HG02884 (cell line): Measurements from ENCODE around the gene CNBP.
A peak's percentile ranks its signal among the peaks of the same experiment; 100 is the strongest.
"Not testable (repeated sequence)": the region's sequence is repeated elsewhere in the genome, so short reads cannot be mapped to it uniquely, and the experiment has no call there.

ENCODE experiments used
- ATAC-seq: cut with Tn5 transposase; IDR thresholded peaks from one replicate; pipeline ENCODE4 v1.9.1; 2021; ENCODE audit warnings: mild to moderate bottlenecking, moderate library complexity; ENCODE audit not compliant: unreplicated experiment

The CNBP gene

GRCh38 chr3:129183569-129184395 lies at the start of gene CNBP:
TSS of gene CNBP (minus strand) at chr3:129183896. CDS start at chr3:129171757, 12,139 bp downstream.
- peak; percentile 91 for ATAC-seq

- no peak for ATAC-seq
Measured at GRCh38 chr3:129231331-129232119, 47.8 kb upstream of the CNBP start.

- ATAC-seq, result no peak
Measured at GRCh38 chr3:129230311-129231019, 46.8 kb upstream of the CNBP start.

- no peak for ATAC-seq
Measured at GRCh38 chr3:129228891-129229585, 45.3 kb upstream of the CNBP start.

GRCh38 chr3:129226374-129226773 lies 42.7 kb upstream of the CNBP start:
- no peak for ATAC-seq

GRCh38 chr3:129224984-129225393 lies 41.3 kb upstream of the CNBP start:
- no peak for ATAC-seq

- ATAC-seq, result not testable (repeated sequence)
Measured at GRCh38 chr3:129224387-129224786, 40.7 kb upstream of the CNBP start.

- ATAC-seq, result no peak
Measured at GRCh38 chr3:129218742-129219141, 35.0 kb upstream of the CNBP start.

GRCh38 chr3:129213238-129213637 lies 29.5 kb upstream of the CNBP start:
- no peak for ATAC-seq

GRCh38 chr3:129211772-129212171 lies 28.1 kb upstream of the CNBP start:
- no peak for ATAC-seq

GRCh38 chr3:129211345-129211744 lies 27.6 kb upstream of the CNBP start:
- no peak for ATAC-seq

GRCh38 chr3:129207479-129207878 lies 23.8 kb upstream of the CNBP start:
- ATAC-seq, result no peak

GRCh38 chr3:129205109-129205832 lies 21.6 kb upstream of the CNBP start:
- ATAC-seq, result no peak

GRCh38 chr3:129204473-129204872 lies 20.8 kb upstream of the CNBP start:
- no peak for ATAC-seq

GRCh38 chr3:129199366-129199765 lies 15.7 kb upstream of the CNBP start:
- ATAC-seq, result no peak

GRCh38 chr3:129197321-129197720 lies 13.6 kb upstream of the CNBP start:
- no peak for ATAC-seq

- ATAC-seq, result no peak
Measured at GRCh38 chr3:129196601-129197000, 12.9 kb upstream of the CNBP start.

GRCh38 chr3:129195731-129196256 lies 12.1 kb upstream of the CNBP start:
- ATAC-seq, result no peak

- ATAC-seq, result not testable (repeated sequence)
Measured at GRCh38 chr3:129189793-129190192, 6.1 kb upstream of the CNBP start.

- ATAC-seq, result no peak
Measured at GRCh38 chr3:129187857-129188256, 4.2 kb upstream of the CNBP start.
